OCI-M2 (cell line): ENCODE data around the gene SNHG17.

Experiments
- DNase-seq: peaks from one replicate; lab custom pipeline; 2025; ENCODE audit not compliant: unreplicated experiment; lab: John Stamatoyannopoulos, UW

SNHG17 gene

DNA sequence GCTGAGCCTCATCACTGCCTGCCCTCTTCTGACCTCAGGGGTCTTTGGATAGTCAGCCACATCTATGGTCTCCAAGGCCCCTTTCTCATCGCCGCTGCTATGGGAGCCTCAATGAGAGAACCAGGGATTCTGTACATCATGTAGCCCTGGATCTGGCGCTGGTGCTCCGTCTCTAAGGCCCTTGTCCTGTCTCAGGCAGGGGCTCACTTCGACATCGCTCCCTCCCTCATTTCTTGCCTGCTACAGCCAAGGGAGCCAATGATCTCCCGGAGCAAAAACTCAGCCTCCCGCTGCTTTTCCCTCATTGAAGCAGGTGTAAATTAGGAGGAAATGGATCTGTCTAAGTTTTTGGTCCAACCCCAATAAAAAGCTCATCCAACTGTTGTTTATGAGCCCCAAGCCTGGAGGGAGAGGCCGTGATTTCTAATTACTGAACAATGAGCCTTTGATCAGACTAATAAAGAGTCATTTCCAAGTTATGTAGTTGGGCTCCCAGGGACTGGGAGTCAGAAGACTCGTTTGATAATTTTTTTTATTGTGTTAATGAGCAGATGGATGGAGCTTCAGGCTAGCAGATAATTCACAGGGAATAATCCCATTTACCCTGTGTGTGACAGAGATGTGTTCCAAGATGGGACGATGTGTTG is 58.0 kb downstream of the SNHG17 start:
- no peak for DNase-seq

DNA sequence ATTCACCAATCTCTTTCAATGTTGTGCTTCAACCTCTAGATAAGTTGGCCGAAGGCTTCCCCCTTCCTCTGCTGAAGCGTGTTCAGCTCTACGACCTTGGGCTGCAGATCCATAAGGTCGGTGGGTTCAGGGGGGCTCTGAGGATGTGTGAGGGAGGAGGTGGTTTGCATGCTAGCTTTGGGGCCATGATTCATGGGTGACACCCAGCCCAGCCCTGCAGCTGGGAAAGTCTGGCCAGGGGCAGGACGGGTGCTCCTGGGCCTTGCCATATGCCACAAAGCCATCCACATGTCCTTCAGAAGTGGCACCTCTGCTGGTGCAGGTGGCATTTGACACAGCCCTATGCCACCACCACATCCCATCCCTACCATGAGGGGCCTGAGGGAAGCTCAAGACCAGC is 61.2 kb downstream of the SNHG17 start:
- no peak for DNase-seq

DNA sequence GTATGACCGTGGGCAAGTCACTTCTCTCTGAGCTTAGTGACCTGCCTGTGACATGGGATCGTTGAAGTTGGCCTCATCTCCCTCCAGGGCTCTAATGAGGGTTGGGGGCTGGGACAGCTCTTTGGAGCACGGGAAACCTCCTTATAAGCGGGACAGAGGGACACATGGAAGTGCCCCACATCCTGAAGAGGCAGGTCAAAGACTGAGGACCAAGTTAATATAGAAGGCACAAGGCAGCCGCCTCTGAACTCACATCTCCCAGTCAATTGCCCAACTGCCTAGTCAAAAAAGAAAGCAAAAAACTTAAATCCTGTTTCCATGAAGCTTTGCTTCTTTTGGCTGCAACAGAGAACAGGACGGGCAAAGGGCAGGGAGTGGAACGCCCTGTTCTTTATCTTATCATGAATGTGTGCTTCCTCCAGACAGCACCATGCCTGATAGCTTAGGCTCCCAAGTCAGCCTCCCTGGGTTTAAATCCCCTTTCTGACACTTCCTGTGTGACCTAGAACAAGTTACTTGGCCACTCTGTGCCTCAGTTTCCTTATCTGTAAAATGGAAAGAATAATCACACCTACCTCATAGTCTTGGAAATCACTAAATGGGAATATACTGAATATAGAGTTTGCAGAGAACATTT is 61.8 kb downstream of the SNHG17 start:
- no peak for DNase-seq

DNA sequence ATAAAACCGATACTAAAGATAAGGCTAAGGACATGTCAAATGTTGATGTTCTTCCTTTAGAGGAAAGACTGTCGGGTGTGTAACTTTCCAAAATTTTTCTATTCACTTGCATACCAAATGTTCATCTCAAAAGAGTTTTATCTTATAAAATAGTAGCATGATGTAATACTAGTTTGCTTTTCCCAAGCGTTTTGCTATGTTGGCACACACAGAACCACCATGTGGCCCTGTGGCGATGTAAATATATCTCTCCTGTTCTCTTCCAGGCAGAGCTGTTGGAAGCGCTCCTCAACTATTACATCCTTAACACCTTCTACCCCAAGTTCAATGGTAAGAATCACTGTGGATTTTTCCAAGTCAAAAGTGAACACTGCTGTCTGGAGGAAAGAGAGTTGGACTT is 62.3 kb downstream of the SNHG17 start:
- DNase-seq, result no peak
